Measurements from ENCODE around the gene EN1. TPM values are rescaled to one million over a fixed set of nuclear protein-coding genes. Genes with fewer than 3 reads are reported as not detected.
A peak's percentile ranks its signal among the peaks of the same experiment; 100 is the strongest.

The EN1 gene
- polyA plus RNA-seq (ENCODE audit: insufficient read length in 3 of 3), result not detected

DNA sequence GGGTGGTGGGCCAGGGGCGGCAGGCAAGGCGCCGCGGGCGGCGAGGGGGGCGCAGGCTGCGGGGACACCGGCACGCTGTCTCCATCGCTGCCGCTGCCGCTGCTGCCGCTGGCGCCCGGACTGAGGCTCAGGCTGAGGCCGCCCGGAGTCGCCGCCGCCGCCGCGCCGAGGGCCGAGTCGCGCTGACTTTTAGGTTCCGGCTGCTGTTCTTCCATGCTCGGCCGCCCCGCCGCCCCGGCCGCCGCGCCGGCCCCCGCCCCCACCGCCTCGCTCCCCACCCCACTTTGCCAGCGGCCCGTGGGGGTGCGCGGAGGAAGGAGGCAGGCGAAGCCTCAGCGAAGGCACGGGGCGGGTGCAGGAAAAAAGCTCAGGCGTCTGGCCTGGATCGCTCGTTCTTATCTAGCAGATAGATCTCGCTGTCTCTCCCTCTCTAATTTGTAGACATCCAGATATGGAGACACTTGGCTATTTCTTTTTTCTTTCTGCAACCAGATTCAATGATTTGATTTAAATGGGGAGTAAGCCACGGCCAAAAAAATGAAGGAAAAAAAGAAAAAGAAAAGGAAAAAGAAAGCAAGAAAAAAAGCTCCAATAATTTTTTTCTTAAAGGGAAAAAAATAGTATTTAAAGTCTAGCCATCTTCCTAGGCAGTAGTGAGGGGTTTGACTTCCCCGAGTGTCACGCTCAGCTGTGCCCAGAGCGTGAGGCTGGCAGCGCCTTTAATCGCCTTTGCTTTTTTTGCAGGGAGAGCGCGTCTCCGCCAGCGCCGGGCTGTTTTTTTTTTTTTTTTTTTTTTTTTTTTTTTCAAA, at the start of gene EN1:
TSS of gene EN1 (minus strand) at position 696 of the 809 bp plus-strand sequence. CDS start at position 215, 481 bp downstream.
- DNase-seq (ENCODE audit: low read depth in 3 of 3, low spot score in 2 of 3), result no peak

DNA sequence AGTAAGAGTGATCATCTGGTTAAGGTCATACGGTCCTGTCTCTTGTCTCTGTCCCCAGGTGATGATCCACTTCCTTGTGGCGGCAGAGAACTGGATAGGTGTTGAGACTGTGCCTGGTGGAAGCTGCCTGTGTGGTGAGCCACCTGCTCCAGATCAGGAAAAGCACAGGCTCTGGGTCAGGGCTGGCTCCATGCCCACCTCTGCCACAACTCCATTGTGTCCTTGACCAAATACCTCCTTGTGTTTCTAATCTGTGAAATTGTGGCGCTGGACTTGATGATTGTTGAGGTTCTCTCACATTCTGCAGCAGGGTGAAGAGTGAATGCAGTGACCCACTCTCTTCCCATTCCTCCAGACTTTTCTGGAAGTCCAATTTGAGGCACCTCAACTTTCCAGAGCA, 45.7 kb upstream of the EN1 start:
- DNase-seq (ENCODE audit: low read depth in 3 of 3, low spot score in 2 of 3), result no peak

DNA sequence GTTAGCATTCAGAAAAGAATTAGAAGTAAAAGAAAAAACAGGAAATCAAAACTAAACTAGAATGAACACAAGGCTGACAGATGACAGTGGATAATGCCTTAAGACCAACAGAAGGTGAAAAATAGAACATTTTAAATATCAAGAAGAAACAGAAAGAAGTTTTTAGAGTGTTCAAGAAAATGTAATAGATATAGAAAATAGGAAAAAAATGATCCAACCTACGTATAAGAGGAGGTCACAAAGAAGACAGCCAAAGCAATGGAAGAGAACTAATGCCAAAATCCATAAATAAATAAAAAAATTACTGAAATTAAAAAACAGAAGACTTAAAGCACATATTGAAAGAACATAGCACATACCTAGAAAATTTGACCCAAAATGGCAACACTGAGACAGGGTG, 42.5 kb upstream of the EN1 start:
- DNase-seq (ENCODE audit: low read depth in 3 of 3, low spot score in 2 of 3), result no peak

DNA sequence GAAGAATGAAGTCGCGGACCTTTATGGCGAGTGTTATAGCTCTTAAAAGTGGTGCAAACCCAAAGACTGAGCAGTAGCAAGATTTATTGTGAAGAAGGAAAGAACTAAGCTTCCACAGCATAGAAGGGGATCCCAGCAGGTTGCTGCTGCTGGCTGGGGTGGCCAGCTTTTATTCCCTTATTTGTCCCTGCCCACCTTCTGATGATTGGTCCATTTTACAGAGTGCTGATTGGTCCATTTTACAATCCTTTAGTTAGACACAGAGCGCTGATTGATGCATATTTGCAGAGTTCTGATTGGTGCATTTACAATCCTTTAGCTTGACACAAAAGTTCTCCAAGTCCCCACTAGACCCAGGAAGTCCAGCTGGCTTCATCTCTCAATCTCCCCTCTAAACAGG, 36.3 kb upstream of the EN1 start:
- DNase-seq (ENCODE audit: low read depth in 3 of 3, low spot score in 2 of 3), result no peak

DNA sequence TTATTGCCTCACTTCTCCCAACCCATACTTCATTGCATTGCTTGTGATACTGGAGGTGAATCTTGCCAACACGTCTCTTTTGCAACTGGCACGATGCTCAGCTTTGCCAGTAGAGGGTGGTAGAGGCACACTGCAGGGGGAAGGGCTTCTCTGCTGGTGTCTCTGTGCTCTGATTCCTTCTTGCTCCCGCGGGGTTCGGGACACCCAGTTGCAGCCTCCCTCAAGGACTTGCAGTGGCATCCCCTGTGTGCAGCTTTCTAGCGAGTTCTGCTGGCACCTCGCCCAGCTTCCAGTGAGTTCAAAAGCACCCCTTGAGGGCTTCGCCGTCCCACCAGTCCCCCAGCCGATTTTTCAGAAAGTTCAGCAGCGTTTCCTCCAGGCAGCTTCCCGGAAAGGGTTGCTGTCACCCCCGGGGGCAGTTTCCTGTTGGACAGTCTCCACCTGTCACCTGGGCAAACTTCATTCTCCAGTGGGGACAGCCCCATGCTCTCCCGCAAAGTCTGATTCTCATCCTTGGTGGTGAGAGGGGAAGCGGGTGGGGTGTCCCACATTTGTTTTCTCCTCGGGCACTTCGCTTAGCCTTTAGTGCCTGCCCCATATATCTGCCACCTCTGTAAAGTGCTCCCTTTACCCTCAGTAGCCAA, 35.4 kb upstream of the EN1 start:
- no peak for DNase-seq (ENCODE audit: low read depth in 3 of 3, low spot score in 2 of 3)

DNA sequence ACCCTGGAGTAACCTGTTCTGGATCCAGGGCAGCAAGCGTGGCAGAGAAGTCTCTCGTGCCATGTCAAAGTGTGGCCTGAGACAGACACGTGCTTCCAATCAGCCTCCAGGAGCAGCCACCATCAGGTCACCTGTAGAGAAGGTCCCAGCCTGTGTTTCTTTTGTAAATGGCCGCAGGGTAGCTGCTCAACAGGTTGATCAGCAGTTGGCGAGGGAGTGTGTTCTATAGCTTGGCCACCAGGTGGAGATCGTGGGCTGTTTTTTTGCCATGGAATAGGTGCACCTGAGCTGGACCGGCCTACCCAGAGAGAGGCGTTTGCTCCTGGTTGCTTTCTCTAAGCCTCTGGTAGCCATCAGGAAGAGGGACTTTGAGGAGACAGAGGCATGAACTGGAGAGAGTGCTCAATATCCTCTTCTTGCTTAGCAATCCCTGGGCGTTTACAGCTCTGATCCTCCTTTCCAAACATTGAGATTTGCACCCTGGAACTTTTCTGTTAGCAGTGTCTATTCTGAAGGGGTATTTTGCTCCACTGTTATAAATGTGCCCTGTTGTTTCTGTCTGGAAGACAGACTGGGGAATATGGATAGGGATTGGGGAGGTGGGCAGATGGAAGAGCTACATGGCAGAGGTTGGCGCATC, 34.2 kb upstream of the EN1 start:
- DNase-seq (ENCODE audit: low read depth in 3 of 3, low spot score in 2 of 3), result peak in 1 of 3 donors; percentile 42

DNA sequence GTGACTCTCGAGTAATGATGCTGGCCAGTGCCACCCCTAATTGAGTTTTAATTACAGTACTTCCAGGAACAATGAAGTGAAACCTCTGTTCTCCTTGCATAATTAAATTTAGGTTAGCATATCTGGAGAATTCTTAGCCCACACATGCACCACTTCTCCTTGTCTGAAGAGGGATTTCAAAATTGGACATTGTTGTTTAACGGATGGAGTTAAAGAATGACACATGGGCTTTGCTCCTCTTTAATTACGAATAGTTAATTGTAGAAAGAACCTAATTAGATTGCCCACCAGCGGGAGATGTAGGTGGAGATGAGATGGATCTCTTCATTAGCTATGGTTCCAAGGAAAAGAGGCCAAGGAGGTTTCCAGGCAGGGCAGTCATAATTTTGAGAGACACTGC, 33.1 kb upstream of the EN1 start:
- DNase-seq (ENCODE audit: low read depth in 3 of 3, low spot score in 2 of 3), result no peak

DNA sequence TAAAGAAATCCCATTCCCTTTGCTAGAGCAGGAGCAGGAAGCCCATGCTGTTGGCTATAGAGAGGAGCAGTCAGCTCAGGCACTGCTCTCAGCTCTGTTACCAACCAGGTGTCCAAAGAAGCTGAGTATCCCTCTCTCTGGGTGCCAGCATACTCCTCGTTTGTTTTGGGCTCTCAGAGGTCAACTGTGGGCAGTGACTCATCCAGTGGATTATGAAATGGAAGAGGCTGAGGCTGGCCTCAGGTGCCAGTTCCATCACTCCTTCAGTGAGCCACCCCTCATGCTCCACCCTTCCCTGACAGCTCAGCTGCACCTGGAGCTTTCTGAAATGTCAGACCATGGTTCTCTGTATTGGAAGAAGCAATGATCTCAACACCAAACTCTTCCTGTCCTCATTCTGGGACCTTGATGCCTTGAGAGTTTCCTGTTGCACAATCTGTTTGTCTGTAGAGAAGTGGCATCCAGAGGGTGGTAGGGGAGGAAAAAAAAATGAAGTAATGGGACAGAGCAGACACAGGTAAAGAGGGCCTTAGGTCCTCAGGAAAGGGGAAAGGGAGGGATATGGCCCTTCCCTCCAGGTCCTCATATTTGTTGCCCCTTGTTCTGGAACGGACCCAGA, 31.2 kb upstream of the EN1 start:
- no peak for DNase-seq (ENCODE audit: low read depth in 3 of 3, low spot score in 2 of 3)

DNA sequence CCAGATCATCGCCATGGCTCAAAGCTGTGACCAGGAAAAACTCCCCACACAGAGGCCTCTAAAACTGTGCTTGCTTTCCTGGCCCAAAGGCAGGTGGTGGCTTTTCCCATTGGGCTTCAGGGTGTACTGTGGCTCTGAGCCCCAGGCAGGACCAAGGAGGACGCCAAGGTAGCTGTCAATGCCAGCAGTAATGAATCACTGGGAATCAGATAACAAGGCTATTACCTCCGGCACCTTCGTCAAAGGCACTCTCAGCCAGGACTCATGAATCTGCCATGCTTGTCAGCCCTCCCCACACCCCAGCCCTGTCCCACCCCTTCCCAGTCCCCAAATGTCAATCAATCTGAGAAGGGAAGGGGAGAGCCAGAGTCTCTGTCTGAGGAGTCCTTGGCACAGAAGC, 27.9 kb upstream of the EN1 start:
- no peak for DNase-seq (ENCODE audit: low read depth in 3 of 3, low spot score in 2 of 3)

DNA sequence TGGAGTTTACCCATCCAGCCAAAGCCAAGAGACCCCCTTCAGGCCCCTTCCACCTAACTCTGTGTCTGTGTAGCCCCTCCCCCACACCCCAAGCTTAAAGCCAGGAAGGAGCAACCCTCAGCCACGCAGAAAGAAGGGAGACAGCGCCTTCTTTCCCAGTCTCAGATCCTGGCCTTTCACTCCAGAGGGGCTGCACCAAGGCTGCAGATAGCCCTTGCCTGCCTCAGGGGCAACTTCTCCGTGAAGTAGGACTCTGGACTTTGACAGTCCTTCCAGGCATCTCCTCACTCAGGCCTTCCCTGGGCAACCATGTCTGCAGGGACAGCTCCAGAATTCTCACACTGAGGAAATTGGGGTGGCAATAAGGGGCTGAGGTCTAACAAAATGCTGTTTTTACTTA, 26.9 kb upstream of the EN1 start:
- DNase-seq (ENCODE audit: low read depth in 3 of 3, low spot score in 2 of 3), result no peak

DNA sequence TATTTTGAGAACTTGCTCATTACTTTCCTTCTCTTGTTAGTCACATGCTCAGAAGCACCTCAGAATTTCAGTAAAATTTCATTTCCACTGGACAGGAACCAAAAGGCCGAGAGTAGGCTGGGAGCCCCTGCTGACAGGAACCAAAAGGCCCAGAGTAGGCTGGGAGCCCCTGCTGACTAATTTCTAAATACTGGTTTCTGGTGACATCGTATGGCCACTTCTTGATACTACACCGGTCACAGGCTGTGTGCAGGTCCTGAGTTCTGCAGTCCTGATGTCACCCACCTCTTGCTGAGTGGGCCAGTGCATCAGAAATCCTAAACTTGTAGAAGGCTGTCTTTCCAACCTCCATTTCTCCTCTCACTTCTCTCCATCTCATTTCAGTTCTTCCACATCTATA, 17.7 kb upstream of the EN1 start:
- DNase-seq (ENCODE audit: low read depth in 3 of 3, low spot score in 2 of 3), result no peak

DNA sequence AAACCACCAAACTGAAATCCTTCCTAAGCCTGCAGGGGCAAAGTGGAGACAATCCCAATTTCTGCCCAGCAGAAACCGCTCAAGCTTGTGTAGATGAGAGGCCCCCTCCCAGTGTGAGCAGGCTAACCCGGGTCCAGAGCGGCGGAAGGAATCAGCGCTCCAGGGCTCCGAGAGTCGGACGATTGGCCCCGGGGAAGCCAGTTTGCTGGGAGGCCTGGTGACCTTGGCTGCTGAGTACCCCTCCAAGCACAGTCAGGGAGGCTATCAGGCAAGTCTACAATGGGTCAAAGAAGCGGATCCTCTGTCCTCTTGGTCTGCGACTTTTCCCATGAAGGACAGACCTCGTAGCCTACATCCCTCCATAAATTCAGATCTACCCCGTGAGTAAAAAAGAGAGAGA, 16.8 kb upstream of the EN1 start:
- DNase-seq (ENCODE audit: low read depth in 3 of 3, low spot score in 2 of 3), result no peak

DNA sequence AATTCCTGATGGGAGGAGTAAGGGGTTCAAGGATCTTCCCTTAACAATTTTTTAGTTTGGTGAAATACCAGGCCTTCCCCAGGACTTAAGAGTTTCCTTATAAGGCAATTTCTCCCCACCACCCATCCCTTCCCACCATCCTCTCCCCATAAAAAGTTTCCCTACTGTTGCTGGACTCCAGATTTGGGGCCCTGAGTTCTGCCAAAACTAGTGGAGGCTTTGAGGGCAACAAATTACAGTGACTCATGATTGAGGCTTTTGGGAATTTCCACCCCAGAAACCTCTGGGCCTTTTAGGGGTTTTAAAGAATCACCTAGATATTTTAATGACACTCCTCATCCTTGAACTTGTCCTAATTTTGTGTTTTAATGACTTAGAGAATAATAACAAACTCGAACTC, 14.3 kb upstream of the EN1 start:
- DNase-seq (ENCODE audit: low read depth in 3 of 3, low spot score in 2 of 3), result no peak

DNA sequence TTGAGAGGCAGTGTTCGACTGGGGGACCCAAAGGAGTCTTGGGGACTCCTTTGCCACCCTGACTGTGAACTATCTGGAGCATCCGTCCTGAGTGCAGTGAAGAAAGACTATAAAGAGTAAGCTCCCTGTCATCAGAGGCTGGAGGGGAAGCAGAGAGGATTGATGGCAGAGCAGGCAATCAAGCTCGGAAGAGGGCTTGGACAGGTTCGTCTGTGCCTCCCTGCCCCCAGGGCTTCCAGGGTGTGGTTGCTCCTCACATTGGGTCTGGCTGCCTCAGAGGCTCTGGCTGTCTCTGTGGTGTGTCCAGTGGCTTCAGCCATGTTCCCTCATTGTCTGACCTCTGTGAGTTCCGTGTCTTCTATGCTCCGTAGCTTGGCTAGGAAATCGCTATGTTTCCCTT, 13.8 kb upstream of the EN1 start:
- DNase-seq (ENCODE audit: low read depth in 3 of 3, low spot score in 2 of 3), result no peak

DNA sequence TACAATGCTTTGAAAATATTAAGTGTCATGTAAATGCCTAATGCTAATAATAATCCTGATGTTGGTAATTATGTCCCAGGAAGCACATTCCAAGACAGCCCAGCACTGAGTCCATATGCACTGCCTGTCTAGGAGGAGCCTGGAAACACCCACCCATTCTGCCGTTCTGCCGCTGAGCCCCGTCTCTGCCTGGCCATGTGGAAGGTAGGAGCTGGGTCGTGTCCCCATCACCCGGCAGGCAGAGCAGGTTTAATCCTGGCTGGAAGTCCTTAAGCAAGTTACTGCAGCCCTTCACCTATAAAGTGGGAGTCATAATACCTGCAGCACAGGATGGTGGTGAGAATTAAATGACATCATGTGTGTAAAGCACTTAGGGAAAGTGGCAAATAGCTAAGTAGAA, 13.1 kb upstream of the EN1 start:
- no peak for DNase-seq (ENCODE audit: low read depth in 3 of 3, low spot score in 2 of 3)

DNA sequence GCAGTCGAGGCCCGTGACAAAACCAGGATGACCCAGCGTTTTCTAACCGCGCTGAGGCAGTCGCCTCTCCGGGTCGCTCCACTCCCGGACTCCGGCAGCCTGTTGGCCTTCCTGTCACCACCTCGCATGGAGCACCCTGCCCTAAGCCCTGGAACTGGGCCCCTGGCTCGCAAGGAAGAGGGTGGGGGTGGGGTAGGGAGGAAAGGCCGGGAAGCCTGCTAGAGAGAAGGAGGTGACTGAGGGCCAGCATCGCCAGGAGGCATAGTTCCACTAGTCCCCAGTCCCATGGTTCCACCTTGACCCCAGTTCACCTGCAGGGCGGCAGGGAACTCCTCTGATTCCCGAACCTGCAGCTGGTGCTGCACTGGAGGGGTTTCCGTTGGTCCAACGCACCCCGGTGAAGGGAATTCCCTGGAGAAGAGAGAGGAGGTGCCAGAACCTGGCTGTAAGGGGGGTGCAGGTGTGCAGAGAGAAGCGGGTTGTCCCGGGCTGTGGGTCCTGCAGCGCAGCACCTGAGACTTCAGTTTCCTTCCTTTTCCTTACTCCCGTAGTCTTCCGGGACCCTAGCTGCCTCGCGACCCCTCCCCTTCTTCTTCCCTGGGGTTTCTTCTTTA, 11.8 kb upstream of the EN1 start:
- DNase-seq (ENCODE audit: low read depth in 3 of 3, low spot score in 2 of 3), result no peak

DNA sequence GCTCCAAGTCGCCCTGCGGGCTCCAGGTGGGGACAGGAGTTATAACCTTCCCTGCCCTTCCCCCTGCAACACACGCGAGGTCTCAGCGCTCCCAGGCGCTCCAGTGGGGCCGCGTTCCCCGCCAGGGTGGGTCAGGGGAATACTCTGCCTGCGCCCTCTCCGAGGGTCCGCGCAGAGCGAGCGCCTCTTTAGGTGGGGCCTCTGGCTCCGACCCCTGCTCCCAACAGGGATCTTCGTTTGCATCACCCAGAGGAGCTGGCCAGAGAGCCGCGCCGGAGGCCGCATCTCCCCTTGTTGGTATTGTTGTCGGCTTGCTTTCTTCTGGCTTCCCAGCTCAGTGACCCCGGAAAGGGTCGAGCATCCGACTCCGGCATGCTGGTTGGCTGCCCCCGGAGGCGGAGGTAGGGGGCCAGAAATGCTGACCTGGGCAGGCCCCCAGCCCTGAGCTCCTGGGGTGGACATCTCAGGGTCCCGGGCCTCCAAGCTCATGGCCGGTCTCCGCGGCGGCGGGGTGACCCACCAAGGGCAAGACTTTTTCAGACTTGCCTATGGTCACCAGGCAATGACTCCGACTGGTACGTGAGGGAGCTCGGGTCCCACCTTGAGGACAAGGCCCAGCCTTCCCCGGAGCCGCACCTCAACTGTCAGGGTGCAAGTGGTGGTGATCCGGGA, 11.2 kb upstream of the EN1 start:
- no peak for DNase-seq (ENCODE audit: low read depth in 3 of 3, low spot score in 2 of 3)

DNA sequence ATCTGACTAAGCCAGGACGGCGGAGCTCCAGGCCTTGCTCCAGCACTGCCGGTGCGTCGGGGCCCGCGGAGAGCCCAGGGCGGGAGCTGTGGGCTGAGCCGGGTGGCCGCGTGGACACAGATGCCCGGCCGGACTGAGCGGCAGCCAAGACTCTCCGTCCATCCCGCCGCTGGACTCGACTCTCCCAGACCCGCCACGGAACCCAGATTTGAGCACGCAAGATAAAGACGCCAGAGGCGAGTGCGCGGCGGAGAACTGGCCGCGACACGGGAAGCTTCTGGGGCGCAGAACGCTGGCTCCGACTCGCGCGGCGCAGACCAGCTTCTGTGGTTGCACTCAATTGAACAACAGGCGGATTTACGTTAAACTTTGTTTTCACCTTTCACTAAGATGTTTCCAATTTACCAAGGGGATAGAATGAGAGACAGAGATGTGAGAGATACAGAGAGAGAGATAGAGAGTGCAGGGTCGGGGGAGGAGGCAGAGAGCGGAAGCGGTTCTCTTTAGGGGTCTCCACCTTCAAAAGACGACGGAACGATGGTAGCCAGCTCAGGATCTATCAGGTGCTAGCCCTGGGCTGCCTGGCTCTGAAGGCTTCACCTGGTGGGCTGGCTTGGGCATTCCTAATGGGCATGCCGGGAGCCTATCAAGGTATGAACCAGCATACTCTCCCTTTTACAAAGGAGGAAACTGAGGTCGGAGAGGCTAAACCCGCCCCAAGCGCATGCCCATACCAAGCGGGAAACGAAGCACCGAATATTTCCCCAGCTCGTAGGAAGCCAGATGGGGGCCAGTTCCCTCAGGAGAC, 10.4 kb upstream of the EN1 start:
- no peak for DNase-seq (ENCODE audit: low read depth in 3 of 3, low spot score in 2 of 3)

DNA sequence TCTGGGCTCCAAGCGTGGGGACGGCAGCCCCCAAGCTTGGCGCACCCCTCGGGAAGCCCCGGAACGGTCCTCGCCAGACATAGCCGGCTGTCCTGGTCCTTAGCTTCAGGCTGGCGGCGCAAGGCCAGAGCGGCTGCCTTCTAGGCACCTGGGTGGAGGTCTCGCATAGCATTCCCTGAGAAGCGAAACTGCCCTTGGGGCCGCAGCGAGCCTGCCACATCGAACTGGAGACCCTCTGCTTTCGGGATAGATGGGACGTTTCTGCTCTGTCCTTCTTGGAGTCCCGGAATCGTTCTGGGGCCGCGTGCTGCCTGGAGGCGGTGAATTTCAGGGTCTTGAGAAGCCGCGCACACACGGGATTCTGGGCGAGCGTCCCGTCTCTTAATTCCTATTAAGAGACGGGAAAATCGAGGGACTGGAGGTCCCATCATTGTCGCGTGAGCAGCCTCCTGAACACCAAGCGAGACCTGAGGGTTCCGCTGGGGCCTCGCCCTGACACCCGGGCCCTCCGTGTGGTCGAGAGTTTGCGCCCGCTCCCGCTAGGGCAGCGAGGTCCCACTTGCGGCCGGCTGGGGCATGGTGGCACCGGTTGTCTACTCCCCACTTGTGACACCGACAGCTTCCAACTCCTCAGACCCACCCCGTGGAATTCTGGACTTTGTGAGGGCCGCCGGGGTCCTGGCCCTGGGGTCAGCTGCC, 9.7 kb upstream of the EN1 start:
- DNase-seq (ENCODE audit: low read depth in 3 of 3, low spot score in 2 of 3), result no peak

Data from right renal cortex interstitium (tissue), 3 donors.